Uterus (tissue), 2 donors: ENCODE results near the gene FKBP5.
"Not testable (repeated sequence)": the region's sequence is repeated elsewhere in the genome, so short reads cannot be mapped to it uniquely, and the experiment has no call there.

Experiments used
- CTCF ChIP-seq, 4 experiments: fragments of 200-600 bp in 2 of 4; fragments of 450-650 bp in 2 of 4; sonication (generic) in 2 of 4; IDR thresholded peaks; one replicate each; pipeline ENCODE4 v1.5.1; 2016 to 2019; ENCODE audit warnings: antibody characterized with exemption in 4 of 4, mild to moderate bottlenecking in 2 of 4, moderate library complexity in 1 of 4
- POLR2A ChIP-seq, 2 donors: fragments of 450-650 bp; IDR thresholded peaks; one replicate each; pipeline ENCODE4 v1.6.1; 2016; ENCODE audit warnings: antibody characterized with exemption in 2 of 2, mild to moderate bottlenecking in 1 of 2, moderate library complexity in 1 of 2

- not testable (repeated sequence) for TF ChIP-seq POLR2A, CTCF (IDR thresholded peaks at IDR 0.05)
These were observed 15.4 kb downstream of the FKBP5 start for GRCh38 chr6:35673284-35673666.
